DOHH2 (cell line): ENCODE data around the gene PRKCE.

Experiments
- H3F3A ChIP-seq: fragments of 200-600 bp; sonication (generic), shearing (Covaris generic); 2 replicates; pipeline ENCODE4 v1.6.0; 2016; ENCODE audit warnings: antibody characterized with exemption, mild to moderate bottlenecking; ENCODE audit not compliant: control insufficient read depth, insufficient read depth
- H3K27ac ChIP-seq: fragments of 200-600 bp; sonication (generic); 2 replicates; pipeline ENCODE4 v1.5.1; 2014; ENCODE audit warnings: low read depth, mild to moderate bottlenecking, low read length, moderate library complexity
- H3K27me3 ChIP-seq: fragments of 200-600 bp; sonication (generic); 2 replicates; pipeline ENCODE4 v1.6.1; 2014; ENCODE audit warnings: mild to moderate bottlenecking, low read length, mixed read lengths; ENCODE audit not compliant: control insufficient read depth
- H3K36me3 ChIP-seq: fragments of 200-600 bp; sonication (generic); 2 replicates; pipeline ENCODE4 v1.6.1; 2014; ENCODE audit warnings: mild to moderate bottlenecking, low read length, moderate library complexity, mixed read lengths; ENCODE audit not compliant: control insufficient read depth
- H3K4me1 ChIP-seq: fragments of 200-600 bp; sonication (generic); 2 replicates; pipeline ENCODE4 v1.6.1; 2014; ENCODE audit warnings: mild to moderate bottlenecking, low read length, mixed read lengths; ENCODE audit not compliant: control insufficient read depth
- H3K4me2 ChIP-seq: fragments of 200-600 bp; sonication (generic); 2 replicates; pipeline ENCODE4 v1.6.0; 2014; ENCODE audit warnings: mild to moderate bottlenecking, low read length, moderate library complexity
- H3K4me3 ChIP-seq: fragments of 200-600 bp; sonication (generic); 2 replicates; pipeline ENCODE4 v1.5.1; 2014; ENCODE audit warnings: mild to moderate bottlenecking, low read length, mixed read lengths
- H3K79me2 ChIP-seq: fragments of 200-600 bp; sonication (generic); 2 replicates; pipeline ENCODE4 v1.6.1; 2014; ENCODE audit warnings: mild to moderate bottlenecking, low read length, mixed read lengths; ENCODE audit not compliant: control insufficient read depth
- H3K9me2 ChIP-seq: fragments of 200-600 bp; sonication (generic); replicated peaks from 2 replicates; pipeline ENCODE4 v1.6.1; 2014; ENCODE audit warnings: mild to moderate bottlenecking, low read length, mixed read lengths; ENCODE audit not compliant: control insufficient read depth
- H3K9me3 ChIP-seq: fragments of 200-600 bp; sonication (generic); 2 replicates; pipeline ENCODE4 v1.6.1; 2014; ENCODE audit warnings: antibody characterized with exemption, low read length, mixed read lengths; ENCODE audit not compliant: control insufficient read depth, insufficient read depth
- H4K20me1 ChIP-seq: fragments of 200-600 bp; sonication (generic); 2 replicates; pipeline ENCODE4 v1.6.0; 2014; ENCODE audit warnings: low read depth, mild to moderate bottlenecking, antibody characterized with exemption, low read length, moderate library complexity; ENCODE audit not compliant: control insufficient read depth, insufficient read depth
- CTCF ChIP-seq: fragments of 200-600 bp; sonication (generic); IDR thresholded peaks from one replicate; pipeline ENCODE4 v1.5.1; 2014; ENCODE audit warnings: antibody characterized with exemption, mild to moderate bottlenecking, low read depth, low read length; ENCODE audit not compliant: poor library complexity, severe bottlenecking
- EZH2phosphoT487 ChIP-seq: fragments of 200-600 bp; sonication (generic); IDR thresholded peaks from 2 replicates; pipeline ENCODE4 v1.6.1; 2017; ENCODE audit warnings: borderline replicate concordance, mild to moderate bottlenecking, antibody characterized with exemption, low read length, moderate library complexity, mixed read lengths

The PRKCE gene

GRCh38 chr2:46126571-46126970 lies 475.1 kb downstream of the PRKCE start:
- Histone ChIP-seq H3K27me3 (no peaks in the 10 kb centered on the region), H3K4me1 (no peaks in the 10 kb centered on the region), H3K9me3 (no peaks in the 10 kb centered on the region), H3F3A (no peaks in the 10 kb centered on the region), H3K27ac (no peak overlapping the region), H3K4me2 (no peak overlapping the region), H3K4me3 (no peak overlapping the region), H3K79me2 (no peaks in the 10 kb centered on the region), H3K9me2 (no peaks in the 10 kb centered on the region), H4K20me1 (no peaks in the 10 kb centered on the region), H3K36me3 (no peaks in the 10 kb centered on the region)
- TF ChIP-seq EZH2phosphoT487 (no peak), CTCF (no peak)

GRCh38 chr2:46127176-46127575 lies 475.7 kb downstream of the PRKCE start:
- TF ChIP-seq CTCF (no peak), EZH2phosphoT487 (no peak)
- H3K9me3 ChIP-seq: no peaks in the 10 kb centered on the region

GRCh38 chr2:46130511-46130910 lies 479.0 kb downstream of the PRKCE start:
- Histone ChIP-seq H3K27me3 (no peaks in the 10 kb centered on the region), H3K9me3 (no peaks in the 10 kb centered on the region), H3K27ac (no peak overlapping the region), H3K9me2 (no peaks in the 10 kb centered on the region), H3K79me2 (no peaks in the 10 kb centered on the region), H3F3A (no peaks in the 10 kb centered on the region), H4K20me1 (no peaks in the 10 kb centered on the region), H3K4me2 (no peak overlapping the region), H3K4me3 (no peak overlapping the region), H3K4me1 (no peaks in the 10 kb centered on the region), H3K36me3 (no peaks in the 10 kb centered on the region)
- TF ChIP-seq EZH2phosphoT487: no peak
- no peak for TF ChIP-seq CTCF

More at GRCh38 chr2:46127176-46127575, 475.7 kb downstream of the PRKCE start:
- H3K27me3 ChIP-seq: no peaks in the 10 kb centered on the region
- H3K4me3 ChIP-seq: no peak overlapping the region
- no peaks in the 10 kb centered on the region for H3K9me2 ChIP-seq
- no peak overlapping the region for H3K4me2 ChIP-seq
- no peaks in the 10 kb centered on the region for H3F3A ChIP-seq
- no peaks in the 10 kb centered on the region for H3K79me2 ChIP-seq
- H3K4me1 ChIP-seq: no peaks in the 10 kb centered on the region
- H3K27ac ChIP-seq: no peak overlapping the region
- no peaks in the 10 kb centered on the region for H3K36me3 ChIP-seq
- H4K20me1 ChIP-seq: no peaks in the 10 kb centered on the region

GRCh38 chr2:46132996-46133395 lies 481.5 kb downstream of the PRKCE start:
- H3K4me3 ChIP-seq: no peak overlapping the region
- no peaks in the 10 kb centered on the region for H4K20me1 ChIP-seq
- H3K9me2 ChIP-seq: no peaks in the 10 kb centered on the region
- no peaks in the 10 kb centered on the region for H3K4me1 ChIP-seq
- H3K27me3 ChIP-seq: no peaks in the 10 kb centered on the region
- H3K4me2 ChIP-seq: no peak overlapping the region
- H3K36me3 ChIP-seq: no peaks in the 10 kb centered on the region
- TF ChIP-seq EZH2phosphoT487 (no peak), CTCF (no peak)
- H3K27ac ChIP-seq: no peak overlapping the region
- no peaks in the 10 kb centered on the region for H3F3A ChIP-seq
- H3K79me2 ChIP-seq: no peaks in the 10 kb centered on the region
- no peaks in the 10 kb centered on the region for H3K9me3 ChIP-seq
